Stomach (tissue), 9 donors: ENCODE measurements around the gene PNMA6A. TPM values are rescaled to one million over a fixed set of nuclear protein-coding genes. Genes with fewer than 3 reads are reported as not detected.
"Not testable (repeated sequence)": the region's sequence is repeated elsewhere in the genome, so short reads cannot be mapped to it uniquely, and the experiment has no call there.

Experiments used
- DNase-seq, 2 donors: peaks; one replicate each; pipeline versions ENCODE4 v3.0.0 to v3.0.0-alpha.2; 2013 to 2019
- H3K27ac ChIP-seq, 5 donors: fragments of 200-600 bp in 4 of 5; sonication (generic) in 4 of 5; one replicate each; pipeline ENCODE4 v1.5.1; 2013 to 2019; ENCODE audit warnings: mild to moderate bottlenecking in 1 of 5, moderate library complexity in 1 of 5
- H3K27me3 ChIP-seq, 3 donors: fragments of 200-600 bp; sonication (generic); one replicate each; pipeline ENCODE4 v1.5.1; 2017 to 2019; ENCODE audit warnings: mixed run types in 1 of 3
- H3K36me3 ChIP-seq, 4 donors: fragments of 200-600 bp; sonication (generic); 1 replicate in 3 of 4; 2 replicates in 1 of 4; pipeline ENCODE4 v1.5.1; 2016 to 2019
- H3K4me1 ChIP-seq, 4 donors: fragments of 200-600 bp; sonication (generic); one replicate each; pipeline ENCODE4 v1.5.1; 2016 to 2019
- H3K4me3 ChIP-seq, 4 donors: fragments of 200-600 bp; sonication (generic) in 3 of 4; one replicate each; pipeline ENCODE4 v1.5.1; 2016 to 2019; ENCODE audit warnings: mild to moderate bottlenecking in 1 of 4
- H3K9me3 ChIP-seq, 4 donors: fragments of 200-600 bp; sonication (generic); one replicate each; pipeline ENCODE4 v1.5.1; 2016 to 2019
- CTCF ChIP-seq, 7 experiments: fragments of 450-650 bp in 4 of 7; fragments of 200-600 bp in 3 of 7; sonication (generic) in 3 of 7; IDR thresholded peaks; one replicate each; pipeline ENCODE4 v1.5.1; 2016 to 2019; ENCODE audit warnings: antibody characterized with exemption in 7 of 7, control low read depth in 2 of 7, mild to moderate bottlenecking in 1 of 7
- EP300 ChIP-seq: sonication (generic); formaldehyde crosslinking; IDR thresholded peaks from one replicate; pipeline ENCODE4 v1.6.1; 2017; ENCODE audit warnings: antibody characterized with exemption
- POLR2A ChIP-seq, 4 donors: fragments of 450-650 bp; IDR thresholded peaks; one replicate each; pipeline ENCODE4 v1.6.1; 2016; ENCODE audit warnings: antibody characterized with exemption in 4 of 4, control low read depth in 2 of 4, mild to moderate bottlenecking in 1 of 4, moderate library complexity in 1 of 4
- POLR2AphosphoS5 ChIP-seq, 3 donors: sonication (generic); formaldehyde crosslinking; IDR thresholded peaks; one replicate each; pipeline ENCODE4 v1.6.1; 2016; ENCODE audit warnings: antibody characterized with exemption in 3 of 3
- WGBS, 5 donors: extraction: QIAGEN DNeasy Blood & Tissue Kit in 3 of 5; methylation state at CpG; one replicate each; pipeline versions ENCODE4 v1.1.5 to v1.1.7; 2013 to 2018; 5-methylcytosine and 5-hydroxymethylcytosine counted together
- intact Hi-C: fragments of 100-400 bp; cut with DNase I; formaldehyde crosslinking; loops from one replicate; pipeline ENCODE4 v1.15.1; 2023; ENCODE audit warnings: low total_unique reads
- polyA plus RNA-seq, 3 donors: library from polyadenylated mRNA; stranded (reverse); fragments of 200-250 nt; gene quantifications; one replicate each; pipeline ENCODE4 v1.2.3, GENCODE V29; 2013
- total RNA-seq, 5 donors: library from RNA; depleted of rRNA; stranded (reverse); fragments of >200 nt; gene quantifications; one replicate each; pipeline versions ENCODE4 v1.1.0 to v1.2.3, GENCODE V29; 2014 to 2016
- donor health status: healthy with polysubstance abuse.
- donor health status: Bipolar disorder and iron deficiency.
- donor health status: healthy.

PNMA6A gene
- total and polyA plus RNA-seq, 8 donors: 0.44 to 2.4 (median 0.58) TPM; not detected in 3

GRCh38 chrX:153074262-153074899 is 2.1 kb downstream of the PNMA6A start:
- no peak for DNase-seq
- intact Hi-C loops: no loop called here
- 79 to 92% (median 85%) methylated on average over 10 to 18 of the region's 24 CpGs; no CpG with 5 or more reads in 1 of the 5 donors for WGBS, 5 donors

GRCh38 chrX:153074935-153075334 is 2.7 kb downstream of the PNMA6A start:
- Histone ChIP-seq H3K36me3 (no peaks in the 10 kb centered on the region), H3K27ac (no peak overlapping the region), H3K9me3 (no peaks in the 10 kb centered on the region), H3K4me3 (no peak overlapping the region), H3K4me1 (no peaks in the 10 kb centered on the region), H3K27me3 (no peaks in the 10 kb centered on the region)
- DNase-seq: no peak
- 80 to 95% (median 90%) methylated on average over 5 to 11 of the region's 11 CpGs for WGBS, 5 donors
- intact Hi-C loops: no loop called here
- TF ChIP-seq EP300 (no peak), POLR2AphosphoS5 (IDR thresholded peaks at IDR 0.05) (no peak), CTCF (IDR thresholded peaks at IDR 0.05) (no peak), POLR2A (IDR thresholded peaks at IDR 0.05) (no peak)

More at GRCh38 chrX:153074262-153074899, 2.1 kb downstream of the PNMA6A start:
- Histone ChIP-seq H3K4me3 (no peak overlapping the region), H3K27ac (no peak overlapping the region), H3K27me3 (no peaks in the 10 kb centered on the region), H3K36me3 (no peaks in the 10 kb centered on the region), H3K9me3 (no peaks in the 10 kb centered on the region), H3K4me1 (no peaks in the 10 kb centered on the region)
- TF ChIP-seq CTCF (IDR thresholded peaks at IDR 0.05) (no peak), POLR2A (IDR thresholded peaks at IDR 0.05) (no peak), POLR2AphosphoS5 (IDR thresholded peaks at IDR 0.05) (no peak), EP300 (no peak)

GRCh38 chrX:153075366-153075765 is 3.1 kb downstream of the PNMA6A start:
- intact Hi-C loops: no loop called here
- H3K36me3 ChIP-seq: no peaks in the 10 kb centered on the region
- WGBS, 5 donors: 67 to 100% (median 97%) methylated on average over 2 to 9 of the region's 14 CpGs; no CpG with 5 or more reads in 1 of the 5 donors
- no peak overlapping the region for H3K27ac ChIP-seq
- H3K9me3 ChIP-seq: no peaks in the 10 kb centered on the region
- H3K4me3 ChIP-seq: no peak overlapping the region
- H3K27me3 ChIP-seq: no peaks in the 10 kb centered on the region
- TF ChIP-seq CTCF (IDR thresholded peaks at IDR 0.05) (no peak), POLR2A (IDR thresholded peaks at IDR 0.05) (no peak), POLR2AphosphoS5 (IDR thresholded peaks at IDR 0.05) (no peak), EP300 (no peak)
- H3K4me1 ChIP-seq: no peaks in the 10 kb centered on the region
- DNase-seq: no peak

GRCh38 chrX:153077437-153078135 is 5.3 kb downstream of the PNMA6A start:
- H3K4me3 ChIP-seq, H3K27me3 ChIP-seq, H3K36me3 ChIP-seq, H3K27ac ChIP-seq, H3K9me3 ChIP-seq, H3K4me1 ChIP-seq, intact Hi-C loops, DNase-seq: not testable (repeated sequence)
- no CpG with 5 or more reads among the region's 76 CpGs for WGBS, 5 donors

- H3K4me1 ChIP-seq, H3K4me3 ChIP-seq, intact Hi-C loops, H3K27me3 ChIP-seq, H3K9me3 ChIP-seq, H3K36me3 ChIP-seq, DNase-seq, H3K27ac ChIP-seq: not testable (repeated sequence)
- WGBS, 5 donors: 20 to 57% (median 44%) methylated on average over 1 to 10 of the region's 23 CpGs; no CpG with 5 or more reads in 1 of the 5 donors
Observed at GRCh38 chrX:153083238-153083923, 11.1 kb downstream of the PNMA6A start.
